H1 (cell line): ENCODE data around the gene POU2F1. TPM values are rescaled to one million over a fixed set of nuclear protein-coding genes. Genes with fewer than 3 reads are reported as not detected.

Source experiments
- CTCF ChIA-PET: fragments of 300-600 bp; sonication (Branson Sonifier 250); formaldehyde crosslinking; loops from one replicate; lab custom pipeline; 2021; ENCODE audit not compliant: partially characterized antibody; lab: Charles Lee
- POLR2A ChIA-PET: fragments of 300-600 bp; sonication (Branson Sonifier 250); formaldehyde crosslinking; loops from one replicate; lab custom pipeline; 2021; ENCODE audit warnings: inconsistent platforms; ENCODE audit not compliant: partially characterized antibody; lab: Charles Lee
- DNase-seq, 2 experiments: peaks; one replicate each; pipeline versions ENCODE4 v3.0.0 to v3.0.0-alpha.2; 2010 to 2022; ENCODE audit warnings: low spot score in 2 of 2, low read depth in 1 of 2, mixed read lengths in 1 of 2
- FAIRE-seq: peaks from 2 replicates; lab custom pipeline; 2011; peaks lifted over from hg19 to GRCh38; lab: Jason Lieb, UNC
- H2AFZ ChIP-seq: 2 replicates; pipeline ENCODE4 v1.8.1; 2012; ENCODE audit warnings: low read length, inconsistent platforms
- H2AK5ac ChIP-seq: 2 replicates; pipeline ENCODE4 v1.6.1; 2013; ENCODE audit warnings: low read depth, low read length
- H2BK120ac ChIP-seq: replicated peaks from 2 replicates; pipeline ENCODE3; 2013; ENCODE audit warnings: low read depth, low read length, inconsistent platforms
- H2BK12ac ChIP-seq: 2 replicates; pipeline ENCODE4 v1.6.1; 2013; ENCODE audit warnings: low read depth, low read length
- H2BK15ac ChIP-seq: 2 replicates; pipeline ENCODE4 v1.6.1; 2013; ENCODE audit warnings: low read length
- H2BK20ac ChIP-seq: 2 replicates; pipeline ENCODE4 v1.6.1; 2013; ENCODE audit warnings: low read length
- H2BK5ac ChIP-seq: 2 replicates; pipeline ENCODE4 v1.6.1; 2013; ENCODE audit warnings: low read depth, low read length
- H3K14ac ChIP-seq: 2 replicates; pipeline ENCODE4 v1.6.1; 2013; ENCODE audit warnings: inconsistent platforms; ENCODE audit not compliant: insufficient read length
- H3K18ac ChIP-seq: 2 replicates; pipeline ENCODE4 v1.6.1; 2013; ENCODE audit warnings: low read length; ENCODE audit errors: extremely low read depth
- H3K23ac ChIP-seq: 2 replicates; pipeline ENCODE4 v1.6.1; 2013; ENCODE audit warnings: inconsistent platforms; ENCODE audit not compliant: insufficient read length
- H3K23me2 ChIP-seq: 2 replicates; pipeline ENCODE4 v1.6.1; 2013; ENCODE audit warnings: low read depth, low read length
- H3K27ac ChIP-seq: 2 replicates; pipeline ENCODE4 v1.6.1; 2011; ENCODE audit warnings: low read depth, low read length, inconsistent platforms
- H3K27me3 ChIP-seq, 4 experiments: replicated peaks in 1 of 4; 1 replicate in 1 of 4; 2 replicates in 3 of 4; pipeline versions ENCODE4 v1.6.1 to v1.8.1; 2011 to 2013; ENCODE audit warnings: low read length in 3 of 4, mild to moderate bottlenecking in 3 of 4, inconsistent platforms in 2 of 4, mixed read lengths in 2 of 4, moderate library complexity in 1 of 4; ENCODE audit not compliant: control insufficient read depth in 3 of 4, insufficient read depth in 3 of 4; ENCODE audit errors: extremely low read depth in 1 of 4
- H3K36me3 ChIP-seq, 4 experiments: 2 replicates each; pipeline versions ENCODE4 v1.6.1 to v1.8.1; 2011 to 2013; ENCODE audit warnings: mild to moderate bottlenecking in 4 of 4, low read length in 3 of 4, moderate library complexity in 2 of 4, control low read depth in 1 of 4, inconsistent platforms in 1 of 4; ENCODE audit not compliant: insufficient read depth in 4 of 4, control insufficient read depth in 2 of 4
- H3K4ac ChIP-seq: replicated peaks from 2 replicates; pipeline ENCODE3; 2013; ENCODE audit warnings: low read length, low read depth, mixed read lengths, inconsistent platforms; ENCODE audit not compliant: insufficient read length
- H3K4me1 ChIP-seq, 4 experiments: replicated peaks in 1 of 4; 1 replicate in 1 of 4; 2 replicates in 3 of 4; pipeline versions ENCODE4 v1.6.1 to v1.8.1; 2011 to 2013; ENCODE audit warnings: low read length in 3 of 4, inconsistent platforms in 2 of 4, mixed read lengths in 1 of 4; ENCODE audit not compliant: insufficient read depth in 4 of 4, control insufficient read depth in 3 of 4
- H3K4me2 ChIP-seq, 2 experiments: 2 replicates each; pipeline versions ENCODE4 v1.6.1 to v1.8.1; 2011 to 2013; ENCODE audit warnings: low read depth in 2 of 2, low read length in 2 of 2, control low read depth in 1 of 2, inconsistent platforms in 1 of 2, mild to moderate bottlenecking in 1 of 2; ENCODE audit not compliant: insufficient read depth in 1 of 2
- H3K4me3 ChIP-seq, 4 experiments: fragments of 200-600, 300-600 bp in 1 of 4; sonication (generic), shearing (Covaris generic), sonication (Bioruptor Twin) in 1 of 4; 2 replicates each; pipeline versions ENCODE4 v1.5.1 to v1.8.1; 2011 to 2016; ENCODE audit warnings: low read length in 4 of 4, low read depth in 3 of 4, control low read depth in 2 of 4, inconsistent platforms in 2 of 4, mild to moderate bottlenecking in 2 of 4, mixed read lengths in 1 of 4, moderate library complexity in 1 of 4; ENCODE audit not compliant: insufficient read depth in 2 of 4; ENCODE audit errors: extremely low read depth in 1 of 4
- H3K56ac ChIP-seq: replicated peaks from 2 replicates; pipeline ENCODE3; 2013; ENCODE audit warnings: low read depth, mild to moderate bottlenecking, mixed read lengths, low read length, inconsistent platforms; ENCODE audit not compliant: insufficient read length
- H3K79me1 ChIP-seq: 2 replicates; pipeline ENCODE4 v1.6.1; 2013; ENCODE audit warnings: low read depth, low read length, control low read depth
- H3K79me2 ChIP-seq, 2 experiments: 2 replicates each; pipeline versions ENCODE4 v1.6.1 to v1.8.1; 2012 to 2013; ENCODE audit warnings: low read length in 2 of 2, mild to moderate bottlenecking in 2 of 2, inconsistent platforms in 1 of 2; ENCODE audit not compliant: insufficient read depth in 2 of 2, control insufficient read depth in 1 of 2
- H3K9ac ChIP-seq, 4 experiments: replicated peaks in 1 of 4; 1 replicate in 1 of 4; 2 replicates in 3 of 4; pipeline versions ENCODE4 v1.6.1 to v1.8.1; 2011 to 2013; ENCODE audit warnings: low read depth in 3 of 4, low read length in 3 of 4, control low read depth in 2 of 4, mild to moderate bottlenecking in 2 of 4, moderate library complexity in 2 of 4, inconsistent platforms in 1 of 4; ENCODE audit errors: extremely low read depth in 1 of 4
- H3K9me3 ChIP-seq, 2 experiments: 2 replicates each; pipeline versions ENCODE4 v1.6.1 to v1.8.1; 2012 to 2013; ENCODE audit warnings: mild to moderate bottlenecking in 2 of 2, moderate library complexity in 2 of 2, control low read depth in 1 of 2, inconsistent platforms in 1 of 2, low read depth in 1 of 2, low read length in 1 of 2, mixed read lengths in 1 of 2; ENCODE audit not compliant: insufficient read depth in 2 of 2
- H4K20me1 ChIP-seq, 2 experiments: replicated peaks in 1 of 2; 2 replicates each; pipeline versions ENCODE3 to v1.8.1; 2011 to 2013; ENCODE audit warnings: inconsistent platforms in 2 of 2, low read length in 2 of 2, mild to moderate bottlenecking in 1 of 2; ENCODE audit not compliant: insufficient read depth in 2 of 2, control insufficient read depth in 1 of 2
- H4K5ac ChIP-seq: 2 replicates; pipeline ENCODE4 v1.6.1; 2013; ENCODE audit warnings: low read length, low read depth, mixed read lengths, inconsistent platforms; ENCODE audit not compliant: insufficient read length
- H4K8ac ChIP-seq: 2 replicates; pipeline ENCODE4 v1.8.0; 2013; ENCODE audit warnings: mild to moderate bottlenecking, moderate library complexity, low read length, inconsistent platforms; ENCODE audit not compliant: insufficient read depth; ENCODE audit errors: extremely low read depth
- H4K91ac ChIP-seq: replicated peaks from 2 replicates; pipeline ENCODE3; 2013; ENCODE audit warnings: low read length, mixed read lengths, inconsistent platforms; ENCODE audit not compliant: insufficient read length
- CEBPB ChIP-seq: IDR thresholded peaks from 2 replicates; pipeline ENCODE4 v1.6.1; 2012; ENCODE audit warnings: low read depth, low read length
- WGBS, 2 experiments: shearing (Covaris generic) in 1 of 2; methylation state at CpG; one replicate each; pipeline versions ENCODE4 v1.1.6 to v1.1.7; 2013 to 2015; ENCODE audit warnings: low lambda C conversion rate in 2 of 2, mixed read lengths in 2 of 2, inconsistent platforms in 1 of 2, low coverage in 1 of 2, missing lambda C conversion rate in 1 of 2; ENCODE audit not compliant: insufficient replicate concordance in 2 of 2, insufficient coverage in 1 of 2, insufficient read length in 1 of 2; ENCODE audit errors: extremely low coverage in 1 of 2, missing lambda C conversion rate in 1 of 2; 5-methylcytosine and 5-hydroxymethylcytosine counted together
- polyA plus RNA-seq, 7 experiments: library from polyadenylated mRNA; depleted of rRNA in 3 of 7; stranded (reverse) in 5 of 7; unstranded in 2 of 7; fragments of >200 nt in 5 of 7; fragments of 200-250 nt in 2 of 7; gene quantifications; 1 replicate in 5 of 7; 2 replicates in 1 of 7; 4 replicates in 1 of 7; pipeline versions ENCODE4 v1.2.1 to v1.2.3, GENCODE V29; 2011 to 2013; ENCODE audit warnings: missing spikeins in 2 of 7, mixed read lengths in 2 of 7
- total RNA-seq: library from RNA; stranded (reverse); fragmentation: NEBNext Ultra II Directional; extraction: Animal tissue kit (Norgen Biotek cat#: 25700); gene quantifications from 2 replicates; pipeline ENCODE4 v1.2.1, GENCODE V29; 2021
- TF ChIP-seq, protein P1 (sequence below): IDR thresholded peaks from 2 replicates; pipeline ENCODE4 v1.6.1; 2011; ENCODE audit warnings: low read length, improper control_type of control experiment

The POU2F1 gene
- total and polyA plus RNA-seq, 2 of the 8 experiments (the other 6 are each of a cell fraction or from before 2014, with no cell fraction given), result 37.0 to 57.2 TPM

DNA sequence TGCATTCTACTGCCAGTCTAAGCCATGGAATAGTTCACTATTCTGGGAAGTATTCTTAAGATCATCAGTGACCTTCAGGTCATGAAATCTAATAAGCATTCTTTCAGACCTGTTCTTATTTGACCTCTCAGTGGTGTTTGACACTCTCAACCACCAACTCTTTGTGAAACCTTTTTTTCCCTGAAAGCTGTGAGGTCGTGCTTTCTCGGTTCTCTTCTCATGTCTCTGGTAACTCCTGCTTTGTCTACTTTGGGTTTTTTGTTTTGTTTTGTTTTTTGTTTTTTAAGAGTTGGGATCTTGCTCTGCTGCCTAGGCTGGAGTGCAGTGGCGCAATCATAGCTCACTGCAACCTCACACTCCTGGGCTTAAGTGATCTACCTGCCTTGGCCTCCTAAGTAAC is 56.3 kb downstream of the POU2F1 start:
- Histone ChIP-seq H3K36me3 (no peaks in the 10 kb centered on the region; a peak in 1 of 8 replicates), H2BK12ac (no peak overlapping the region), H3K56ac (no peak overlapping the region), H3K4me3 (no peak overlapping the region), H3K79me1 (peaks cover 9% of the 10 kb centered on the region), H2BK20ac (no peak overlapping the region), H2BK5ac (no peak overlapping the region), H2AFZ (no peak overlapping the region), H3K9ac (no peak overlapping the region), H2AK5ac (no peak overlapping the region), H3K27ac (no peak overlapping the region), H3K79me2 (peaks cover 9 to 99% of the 10 kb centered on the region in 2 experiments; a peak in 3 of 4 replicates), H3K4me2 (no peak overlapping the region), H3K23ac (no peak overlapping the region), H4K20me1 (peaks cover 0 to 5% of the 10 kb centered on the region in 2 experiments), H4K8ac (no peak overlapping the region), H3K23me2 (no peaks in the 10 kb centered on the region), H3K4me1 (peaks cover 0 to 4% (median 2%) of the 10 kb centered on the region in 4 experiments; a peak in 3 of 7 replicates), H3K27me3 (no peaks in the 10 kb centered on the region), H3K9me3 (no peaks in the 10 kb centered on the region), H3K4ac (no peak overlapping the region), H4K5ac (no peak overlapping the region), H2BK120ac (no peak overlapping the region), H4K91ac (no peak overlapping the region), H3K14ac (no peak overlapping the region), H3K18ac (no peak overlapping the region), H2BK15ac (no peak overlapping the region)
- 0 out of 2 replicates have a peak, but pooled peaks have one; percentile 36 for TF ChIP-seq CEBPB
- TF ChIP-seq, protein P1, sequence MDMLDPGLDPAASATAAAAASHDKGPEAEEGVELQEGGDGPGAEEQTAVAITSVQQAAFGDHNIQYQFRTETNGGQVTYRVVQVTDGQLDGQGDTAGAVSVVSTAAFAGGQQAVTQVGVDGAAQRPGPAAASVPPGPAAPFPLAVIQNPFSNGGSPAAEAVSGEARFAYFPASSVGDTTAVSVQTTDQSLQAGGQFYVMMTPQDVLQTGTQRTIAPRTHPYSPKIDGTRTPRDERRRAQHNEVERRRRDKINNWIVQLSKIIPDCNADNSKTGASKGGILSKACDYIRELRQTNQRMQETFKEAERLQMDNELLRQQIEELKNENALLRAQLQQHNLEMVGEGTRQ, result no peak
- POLR2A ChIA-PET, result no interaction called here
- CTCF ChIA-PET, result interaction anchor here (7.7 kb wide), 1 partner anchor 8 kb away, joined by 38 read pairs; no protein-coding TSS in a partner anchor
- no peak for DNase-seq
- WGBS, 2 experiments, result 93% methylated on average over 3 of the region's 3 CpGs; no CpG with 5 or more reads in 1 of the 2 experiments
- FAIRE-seq, result no peak
